ENCODE measurements around the gene STAB2.

The STAB2 gene

DNA sequence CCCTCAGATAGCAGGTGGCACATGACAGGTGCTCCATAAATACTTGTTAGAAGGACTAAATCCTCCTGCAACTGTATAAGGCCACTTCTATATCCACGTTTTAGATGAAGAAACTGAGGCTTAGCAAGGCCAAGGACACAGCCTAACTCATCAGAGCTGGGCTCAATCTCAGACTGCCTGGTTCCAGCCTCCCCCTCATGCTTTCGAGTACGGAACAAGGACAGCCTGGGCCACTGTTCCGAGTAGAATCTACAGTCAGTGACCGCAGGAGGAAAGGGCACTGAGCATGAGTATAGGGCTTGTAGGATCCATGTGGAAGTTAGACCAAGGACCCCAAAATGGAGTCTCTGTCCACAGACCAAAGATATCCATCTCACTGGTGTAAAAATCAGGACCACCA, 169.4 kb downstream of the STAB2 start:
- no peak for TF ChIP-seq EZH2phosphoT487 (IDR thresholded peaks at IDR 0.05; ENCODE audit: borderline replicate concordance, low read length)
- TF ChIP-seq, protein P1, sequence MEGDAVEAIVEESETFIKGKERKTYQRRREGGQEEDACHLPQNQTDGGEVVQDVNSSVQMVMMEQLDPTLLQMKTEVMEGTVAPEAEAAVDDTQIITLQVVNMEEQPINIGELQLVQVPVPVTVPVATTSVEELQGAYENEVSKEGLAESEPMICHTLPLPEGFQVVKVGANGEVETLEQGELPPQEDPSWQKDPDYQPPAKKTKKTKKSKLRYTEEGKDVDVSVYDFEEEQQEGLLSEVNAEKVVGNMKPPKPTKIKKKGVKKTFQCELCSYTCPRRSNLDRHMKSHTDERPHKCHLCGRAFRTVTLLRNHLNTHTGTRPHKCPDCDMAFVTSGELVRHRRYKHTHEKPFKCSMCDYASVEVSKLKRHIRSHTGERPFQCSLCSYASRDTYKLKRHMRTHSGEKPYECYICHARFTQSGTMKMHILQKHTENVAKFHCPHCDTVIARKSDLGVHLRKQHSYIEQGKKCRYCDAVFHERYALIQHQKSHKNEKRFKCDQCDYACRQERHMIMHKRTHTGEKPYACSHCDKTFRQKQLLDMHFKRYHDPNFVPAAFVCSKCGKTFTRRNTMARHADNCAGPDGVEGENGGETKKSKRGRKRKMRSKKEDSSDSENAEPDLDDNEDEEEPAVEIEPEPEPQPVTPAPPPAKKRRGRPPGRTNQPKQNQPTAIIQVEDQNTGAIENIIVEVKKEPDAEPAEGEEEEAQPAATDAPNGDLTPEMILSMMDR (IDR thresholded peaks at IDR 0.05; ENCODE audit: low read depth, low read length, poor library complexity, severe bottlenecking): no peak

DNA sequence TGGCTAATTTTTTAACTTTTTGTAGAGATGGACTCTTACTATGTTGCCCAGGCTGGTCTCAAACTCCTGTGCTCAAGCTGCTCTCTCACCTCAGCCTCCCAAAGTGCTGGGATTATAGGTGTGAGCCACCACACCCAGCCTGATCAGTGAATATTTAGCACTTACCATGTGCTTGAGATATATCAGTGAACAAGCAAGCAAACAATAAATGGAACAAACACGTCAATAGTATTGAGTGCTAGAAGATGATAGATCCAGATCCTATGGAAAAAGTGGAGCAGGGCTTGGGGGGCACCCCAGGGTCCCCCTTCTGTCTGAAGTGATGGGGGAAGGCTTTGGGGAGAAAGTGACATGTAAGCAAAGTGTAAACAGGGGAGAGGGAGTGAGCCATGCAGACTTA, 170.2 kb downstream of the STAB2 start:
- H3K9me2 ChIP-seq (replicated peaks; ENCODE audit: control insufficient read depth, low read length): no peaks in the 10 kb centered on the region

More for the DNA sequence above, 169.4 kb downstream of the STAB2 start:
- H3F3A ChIP-seq (ENCODE audit: control insufficient read depth, insufficient read depth): no peaks in the 10 kb centered on the region
- no peaks in the 10 kb centered on the region for H3K9me3 ChIP-seq (ENCODE audit: control insufficient read depth, insufficient read depth, low read length)
- H3K79me2 ChIP-seq (ENCODE audit: control insufficient read depth, low read length): no peaks in the 10 kb centered on the region
- H4K20me1 ChIP-seq (ENCODE audit: control insufficient read depth, insufficient read depth, low read depth, low read length): no peaks in the 10 kb centered on the region
- no peak overlapping the region for H3K4me2 ChIP-seq (ENCODE audit: low read length)
- no peak overlapping the region for H3K4me3 ChIP-seq (ENCODE audit: low read length)
- H3K36me3 ChIP-seq (ENCODE audit: control insufficient read depth, low read length): no peaks in the 10 kb centered on the region
- no peaks in the 10 kb centered on the region for H3K9me2 ChIP-seq (replicated peaks; ENCODE audit: control insufficient read depth, low read length)
- no peaks in the 10 kb centered on the region for H3K4me1 ChIP-seq (ENCODE audit: control insufficient read depth, low read length)
- H3K27ac ChIP-seq (ENCODE audit: low read depth, low read length): no peak overlapping the region
- 0 out of 2 replicates have a peak, but pooled peaks cover 3% of the 10 kb centered on the region for H3K27me3 ChIP-seq (ENCODE audit: control insufficient read depth, low read length)

DNA sequence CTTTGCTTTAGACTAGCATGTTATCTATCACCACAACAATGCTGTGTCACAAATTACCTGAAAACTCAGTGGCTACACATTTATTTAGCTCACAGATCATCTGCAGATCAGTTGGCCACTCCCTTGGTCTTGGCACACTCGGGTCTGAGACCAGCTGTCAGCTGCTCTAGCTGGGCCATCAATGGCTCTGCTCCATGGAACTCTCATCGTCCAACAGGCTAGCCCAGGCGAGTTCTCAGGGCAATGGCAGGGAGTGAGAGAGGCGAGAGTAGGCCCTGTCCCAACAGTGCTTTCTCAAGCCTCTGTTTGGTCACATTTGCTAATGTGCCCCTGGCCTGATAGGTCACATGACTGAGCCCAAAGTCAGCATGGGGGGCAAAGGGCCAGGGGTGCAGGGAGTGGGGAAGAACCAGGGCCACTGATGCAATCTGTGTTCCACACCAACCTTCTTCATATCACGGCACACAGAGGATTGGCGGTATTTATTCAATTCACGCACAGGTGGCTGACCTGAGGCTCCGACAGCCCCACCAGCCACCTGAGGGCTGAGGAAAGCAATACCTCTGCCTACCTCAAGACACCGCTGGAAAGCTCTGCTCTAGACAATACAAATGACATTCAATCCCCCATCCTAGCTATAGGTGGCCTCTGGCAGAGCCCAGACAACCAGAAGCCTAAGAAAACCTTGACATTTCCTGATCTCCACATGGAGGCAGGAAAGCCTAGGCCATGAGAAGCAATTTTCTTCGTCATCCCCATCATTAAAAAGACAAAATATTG, 171.4 kb downstream of the STAB2 start:
- H3K9me3 ChIP-seq (ENCODE audit: control insufficient read depth, insufficient read depth, low read length): no peaks in the 10 kb centered on the region
- no peaks in the 10 kb centered on the region for H3K36me3 ChIP-seq (ENCODE audit: control insufficient read depth, low read length)
- H3F3A ChIP-seq (ENCODE audit: control insufficient read depth, insufficient read depth): no peaks in the 10 kb centered on the region
- no peak overlapping the region for H3K4me2 ChIP-seq (ENCODE audit: low read length)
- no peaks in the 10 kb centered on the region for H3K9me2 ChIP-seq (replicated peaks; ENCODE audit: control insufficient read depth, low read length)
- H4K20me1 ChIP-seq (ENCODE audit: control insufficient read depth, insufficient read depth, low read depth, low read length): no peaks in the 10 kb centered on the region
- H3K27ac ChIP-seq (ENCODE audit: low read depth, low read length): no peak overlapping the region
- TF ChIP-seq, protein P1 (IDR thresholded peaks at IDR 0.05; ENCODE audit: low read depth, low read length, poor library complexity, severe bottlenecking): no peak
- TF ChIP-seq EZH2phosphoT487 (IDR thresholded peaks at IDR 0.05; ENCODE audit: borderline replicate concordance, low read length): no peak
- no peak overlapping the region for H3K4me3 ChIP-seq (ENCODE audit: low read length)
- H3K4me1 ChIP-seq (ENCODE audit: control insufficient read depth, low read length): no peaks in the 10 kb centered on the region
- no peaks in the 10 kb centered on the region for H3K27me3 ChIP-seq (ENCODE audit: control insufficient read depth, low read length)
- no peaks in the 10 kb centered on the region for H3K79me2 ChIP-seq (ENCODE audit: control insufficient read depth, low read length)

More for the DNA sequence above, 170.2 kb downstream of the STAB2 start:
- Histone ChIP-seq H3K4me2 (ENCODE audit: low read length) (no peak overlapping the region), H3K36me3 (ENCODE audit: control insufficient read depth, low read length) (no peaks in the 10 kb centered on the region), H3K9me3 (ENCODE audit: control insufficient read depth, insufficient read depth, low read length) (no peaks in the 10 kb centered on the region), H3F3A (ENCODE audit: control insufficient read depth, insufficient read depth) (no peaks in the 10 kb centered on the region), H4K20me1 (ENCODE audit: control insufficient read depth, insufficient read depth, low read depth, low read length) (no peaks in the 10 kb centered on the region), H3K4me3 (ENCODE audit: low read length) (no peak overlapping the region), H3K4me1 (ENCODE audit: control insufficient read depth, low read length) (no peaks in the 10 kb centered on the region), H3K27me3 (ENCODE audit: control insufficient read depth, low read length) (0 out of 2 replicates have a peak, but pooled peaks cover 3% of the 10 kb centered on the region), H3K79me2 (ENCODE audit: control insufficient read depth, low read length) (no peaks in the 10 kb centered on the region), H3K27ac (ENCODE audit: low read depth, low read length) (no peak overlapping the region)
- TF ChIP-seq EZH2phosphoT487 (IDR thresholded peaks at IDR 0.05; ENCODE audit: borderline replicate concordance, low read length): no peak
- TF ChIP-seq, protein P1 (IDR thresholded peaks at IDR 0.05; ENCODE audit: low read depth, low read length, poor library complexity, severe bottlenecking): no peak

Data from DOHH2 (cell line).